Stomach smooth muscle (tissue), 2 donors: Measurements from ENCODE around the gene ASB10.

Source experiments
- H3K27ac ChIP-seq: one replicate; pipeline ENCODE4 v1.7.0; 2013; ENCODE audit warnings: mild to moderate bottlenecking, low read length, inconsistent platforms
- H3K27me3 ChIP-seq, 2 donors: one replicate each; pipeline ENCODE4 v1.7.0; 2013; ENCODE audit warnings: low read length in 2 of 2; ENCODE audit not compliant: insufficient read depth in 2 of 2, control insufficient read depth in 1 of 2
- H3K36me3 ChIP-seq, 2 donors: one replicate each; pipeline ENCODE4 v1.7.0; 2013; ENCODE audit warnings: low read length in 2 of 2; ENCODE audit not compliant: control insufficient read depth in 2 of 2, insufficient read depth in 2 of 2
- H3K4me1 ChIP-seq: one replicate; pipeline ENCODE4 v1.7.0; 2013; ENCODE audit warnings: low read length; ENCODE audit not compliant: control insufficient read depth, insufficient read depth
- H3K4me3 ChIP-seq, 2 donors: one replicate each; pipeline ENCODE4 v1.7.0; 2013; ENCODE audit warnings: low read length in 2 of 2
- H3K9ac ChIP-seq, 2 donors: one replicate each; pipeline ENCODE4 v1.7.0; 2013; ENCODE audit warnings: low read length in 2 of 2, mild to moderate bottlenecking in 1 of 2
- H3K9me3 ChIP-seq, 2 donors: one replicate each; pipeline ENCODE4 v1.7.0; 2013; ENCODE audit warnings: low read length in 2 of 2; ENCODE audit not compliant: control insufficient read depth in 2 of 2
- donor health status: healthy.
- donor health status: Pancreatic carcinoma.

ASB10 gene

GRCh38 chr7:151186640-151187408 lies at the start of gene ASB10:
ASB10 (minus strand) TSS chr7:151187250; CDS start chr7:151187130, 120 bp downstream.
- no peaks in the 10 kb centered on the region for H3K4me1 ChIP-seq
- H3K9ac ChIP-seq: no peak within 1 kb of the TSS
- no peak within 1 kb of the TSS for H3K27ac ChIP-seq
- peaks cover 4 to 6% of the 10 kb centered on the region in 2 donors for H3K27me3 ChIP-seq
- H3K4me3 ChIP-seq: no peak within 1 kb of the TSS
- no peaks in the 10 kb centered on the region for H3K9me3 ChIP-seq
- no peaks in the 10 kb centered on the region for H3K36me3 ChIP-seq

- no peak overlapping the region for H3K9ac ChIP-seq
- H3K36me3 ChIP-seq: peaks cover 24 to 48% of the 10 kb centered on the region in 2 donors
- H3K27ac ChIP-seq: no peak overlapping the region
- no peaks in the 10 kb centered on the region for H3K9me3 ChIP-seq
- H3K4me3 ChIP-seq: no peak overlapping the region
- H3K27me3 ChIP-seq: no peaks in the 10 kb centered on the region
- peaks cover 19% of the 10 kb centered on the region for H3K4me1 ChIP-seq
Measured at GRCh38 chr7:151236406-151236805, 49.4 kb upstream of the ASB10 start.

- peaks cover 19% of the 10 kb centered on the region for H3K4me1 ChIP-seq
- no peak overlapping the region for H3K9ac ChIP-seq
- no peak overlapping the region for H3K4me3 ChIP-seq
- no peaks in the 10 kb centered on the region for H3K27me3 ChIP-seq
- no peak overlapping the region for H3K27ac ChIP-seq
- no peaks in the 10 kb centered on the region for H3K9me3 ChIP-seq
- H3K36me3 ChIP-seq: peaks cover 24 to 40% of the 10 kb centered on the region in 2 donors
Measured at GRCh38 chr7:151235091-151235787, 48.2 kb upstream of the ASB10 start.

- Histone ChIP-seq H3K9me3 (no peaks in the 10 kb centered on the region), H3K27me3 (no peaks in the 10 kb centered on the region), H3K4me3 (peak overlapping the region in 1 of 2 donors; percentile 89), H3K27ac (peak overlapping the region; percentile 62), H3K4me1 (peaks cover 19% of the 10 kb centered on the region), H3K9ac (peak overlapping the region in 1 of 2 donors; percentile 66), H3K36me3 (peaks cover 16 to 26% of the 10 kb centered on the region in 2 donors)
Measured at GRCh38 chr7:151233804-151234203, 46.8 kb upstream of the ASB10 start.

GRCh38 chr7:151232917-151233701 lies 46.1 kb upstream of the ASB10 start:
- Histone ChIP-seq H3K27ac (peak overlapping the region; percentile 62), H3K36me3 (peaks cover 16 to 23% of the 10 kb centered on the region in 2 donors), H3K9me3 (no peaks in the 10 kb centered on the region), H3K27me3 (no peaks in the 10 kb centered on the region), H3K4me1 (peaks cover 24% of the 10 kb centered on the region), H3K9ac (peak overlapping the region; percentile 66 to 81), H3K4me3 (peak overlapping the region; percentile 89 to 90)

GRCh38 chr7:151232091-151232916 lies 45.3 kb upstream of the ASB10 start, which contains the start of gene CHPF2:
CHPF2 (plus strand) TSS chr7:151232483; CDS start chr7:151234012, 1,529 bp downstream.
- Histone ChIP-seq H3K4me1 (peaks cover 29% of the 10 kb centered on the region), H3K36me3 (peaks cover 13 to 17% of the 10 kb centered on the region in 2 donors), H3K27ac (peak within 1 kb of the TSS; percentile 62), H3K27me3 (no peaks in the 10 kb centered on the region), H3K4me3 (peak within 1 kb of the TSS; percentile 89 to 90), H3K9ac (peak within 1 kb of the TSS; percentile 66 to 87), H3K9me3 (no peaks in the 10 kb centered on the region)

GRCh38 chr7:151231080-151231479 lies 44.0 kb upstream of the ASB10 start:
- Histone ChIP-seq H3K4me3 (no peak overlapping the region), H3K27ac (no peak overlapping the region), H3K9ac (no peak overlapping the region), H3K27me3 (no peaks in the 10 kb centered on the region), H3K9me3 (no peaks in the 10 kb centered on the region), H3K4me1 (peaks cover 34% of the 10 kb centered on the region), H3K36me3 (peaks cover 7 to 9% of the 10 kb centered on the region in 2 donors)

GRCh38 chr7:151229249-151229648 lies 42.2 kb upstream of the ASB10 start:
- Histone ChIP-seq H3K9me3 (no peaks in the 10 kb centered on the region), H3K27ac (no peak overlapping the region), H3K36me3 (peaks cover 5 to 8% of the 10 kb centered on the region in 2 donors), H3K27me3 (no peaks in the 10 kb centered on the region), H3K4me1 (peaks cover 42% of the 10 kb centered on the region), H3K4me3 (no peak overlapping the region), H3K9ac (no peak overlapping the region)

- H3K36me3 ChIP-seq: peaks cover 15 to 16% of the 10 kb centered on the region in 2 donors
Measured at GRCh38 chr7:151228024-151228866, 41.2 kb upstream of the ASB10 start.

More at GRCh38 chr7:151228024-151228866, 41.2 kb upstream of the ASB10 start:
- Histone ChIP-seq H3K9ac (peak overlapping the region; percentile 69 to 85), H3K27ac (peak overlapping the region; percentile 82), H3K4me3 (peak overlapping the region; percentile 81 to 96), H3K4me1 (peaks cover 35% of the 10 kb centered on the region), H3K9me3 (no peaks in the 10 kb centered on the region), H3K27me3 (no peaks in the 10 kb centered on the region)
